GM19328 (cell line): Measurements from ENCODE around the gene MPPED1.

Source experiments
- ATAC-seq: cut with Tn5 transposase; IDR thresholded peaks from one replicate; pipeline ENCODE4 v1.9.1; 2021; ENCODE audit warnings: mild to moderate bottlenecking, moderate library complexity; ENCODE audit not compliant: unreplicated experiment

The MPPED1 gene

GRCh38 chr22:43535741-43536140, 123.9 kb downstream of the MPPED1 start:
- ATAC-seq, result no peak

DNA sequence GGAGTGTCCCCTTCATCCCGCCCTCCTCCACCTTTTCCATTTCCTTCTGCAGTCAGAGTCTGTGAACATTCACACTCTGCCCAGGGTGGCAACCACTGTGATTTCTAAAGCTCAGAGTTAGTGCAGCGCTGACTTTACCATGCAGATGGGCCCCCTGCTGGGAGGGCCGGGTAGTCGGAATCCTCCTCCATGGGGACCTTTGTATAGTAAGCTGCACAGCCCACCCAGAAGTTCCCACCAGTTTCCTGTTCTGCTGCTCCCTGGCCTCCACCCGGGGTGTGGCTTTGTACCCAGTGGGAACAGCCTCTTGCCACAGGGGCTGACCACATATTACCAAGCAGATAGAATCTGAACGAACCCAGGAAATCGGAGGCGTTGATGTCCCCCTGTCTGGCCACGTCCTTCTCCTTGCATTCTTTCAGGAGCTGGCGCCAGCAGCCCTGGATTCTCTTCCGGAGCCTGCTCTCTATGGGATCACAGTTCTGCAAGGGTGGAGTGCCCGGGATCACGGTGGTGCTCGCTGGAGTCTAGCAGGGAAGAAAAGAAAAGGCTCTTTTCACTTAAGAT, 125.3 kb downstream of the MPPED1 start:
- no peak for ATAC-seq

GRCh38 chr22:43539572-43540528, 128.0 kb downstream of the MPPED1 start:
- ATAC-seq, result no peak

GRCh38 chr22:43540529-43540923, 128.7 kb downstream of the MPPED1 start:
- no peak for ATAC-seq

DNA sequence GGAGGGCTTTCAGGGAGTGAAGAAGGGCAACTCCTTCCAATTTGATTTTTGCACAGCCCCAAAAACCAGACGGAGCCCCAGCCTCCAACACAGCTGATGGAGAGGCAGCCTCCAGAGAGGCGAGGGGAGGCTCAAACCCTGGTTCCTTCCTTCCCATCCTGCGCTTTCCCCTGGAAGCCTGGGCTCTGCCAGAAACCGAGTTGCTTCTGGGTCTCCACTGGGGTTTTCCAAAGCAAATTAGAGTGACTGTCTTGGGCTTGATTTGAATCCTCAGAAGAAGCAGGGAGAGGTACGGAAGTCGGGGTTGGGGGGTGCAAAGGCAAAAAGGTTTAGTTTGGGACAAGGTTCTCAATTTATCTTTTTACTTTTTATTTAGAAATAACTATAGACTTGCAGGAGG, 129.2 kb downstream of the MPPED1 start:
- ATAC-seq, result no peak

DNA sequence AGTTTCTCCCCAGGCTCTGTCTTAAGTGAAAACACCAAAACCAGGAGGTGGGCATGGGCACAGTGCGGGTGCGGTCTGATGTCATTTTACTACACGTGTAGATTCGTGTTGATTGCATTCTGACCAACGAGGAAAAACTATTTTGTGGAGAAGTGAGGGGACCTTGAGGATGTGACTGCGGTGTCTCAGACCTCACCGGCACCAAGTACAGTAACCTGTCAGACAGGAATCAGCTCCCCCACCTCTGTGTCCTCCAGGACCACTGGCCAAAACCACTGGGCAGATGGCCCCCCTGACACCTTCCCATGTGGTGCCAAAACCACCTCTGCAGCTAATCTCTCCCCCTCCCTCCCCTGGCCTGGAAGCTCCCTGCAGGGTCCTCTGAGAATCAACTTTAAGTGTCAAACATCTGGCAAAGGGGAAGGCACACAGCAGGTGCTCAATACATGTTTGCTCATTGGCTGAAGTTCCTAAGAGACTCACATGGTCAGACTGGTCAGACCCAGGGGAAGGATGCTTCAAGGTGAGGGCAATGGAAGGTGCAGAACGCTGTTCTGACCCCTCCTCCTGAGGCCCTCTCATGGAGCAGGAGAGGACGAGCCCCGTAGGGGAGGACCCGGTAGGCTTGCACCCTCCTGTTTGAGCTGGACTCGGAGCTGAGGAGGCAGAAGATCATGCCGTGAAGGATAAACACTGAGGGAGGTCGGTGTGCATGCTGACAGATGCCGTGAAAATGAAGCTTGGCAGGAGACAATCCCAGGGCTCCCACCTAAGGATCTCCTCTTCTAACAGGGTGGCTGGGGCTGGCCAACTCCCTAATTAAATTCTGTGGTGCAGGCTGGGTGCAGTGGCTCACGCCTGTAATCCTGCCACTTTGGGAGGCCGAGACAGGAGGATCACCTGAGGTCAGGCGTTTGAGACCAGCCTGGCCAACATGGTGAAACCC, 129.9 kb downstream of the MPPED1 start:
- ATAC-seq, result no peak

- ATAC-seq, result no peak
Measured at GRCh38 chr22:43542681-43543521, 131.1 kb downstream of the MPPED1 start.

DNA sequence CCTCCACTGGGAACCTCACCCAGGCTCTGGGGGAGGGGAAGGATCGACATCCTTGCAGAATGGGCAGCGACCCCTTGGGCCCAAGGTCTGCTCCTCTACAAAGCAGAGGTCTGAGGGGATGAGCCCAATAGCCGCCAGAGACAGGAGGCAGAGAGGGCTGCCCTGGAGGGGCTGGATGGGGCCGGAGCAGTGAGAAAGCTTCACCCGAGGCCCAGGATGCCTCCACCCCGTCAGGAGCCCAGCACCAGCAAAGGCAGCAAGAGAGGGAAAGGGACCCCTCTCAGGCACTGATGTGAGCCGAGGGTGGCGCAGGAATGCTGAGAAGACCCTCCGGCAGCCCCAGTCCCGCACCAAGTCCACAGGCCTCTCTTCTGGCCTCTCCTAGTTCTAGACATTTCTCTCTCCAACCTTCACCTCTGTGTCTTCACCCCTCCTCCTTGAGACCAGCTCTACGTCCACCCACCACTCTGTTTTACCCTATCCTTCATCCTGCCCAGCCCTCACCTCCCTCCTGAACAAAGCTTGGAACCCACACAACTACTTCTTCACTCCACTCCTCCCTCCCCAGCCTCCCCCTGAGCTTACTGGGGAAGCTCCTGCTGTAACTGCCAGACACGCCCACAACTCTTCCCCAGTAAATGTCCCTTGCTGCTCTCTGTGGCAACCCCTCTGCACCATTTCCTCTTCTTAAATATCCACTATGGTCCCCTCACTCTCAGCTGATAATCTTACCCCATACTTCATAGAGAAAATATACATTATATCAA, 131.9 kb downstream of the MPPED1 start:
- ATAC-seq, result no peak

- ATAC-seq, result no peak
Measured at GRCh38 chr22:43544289-43544673, 132.5 kb downstream of the MPPED1 start.

GRCh38 chr22:43546186-43546585, 134.4 kb downstream of the MPPED1 start:
- no peak for ATAC-seq

- no peak for ATAC-seq
Measured at GRCh38 chr22:43550024-43550620, 138.3 kb downstream of the MPPED1 start.

GRCh38 chr22:43550672-43551071, 138.9 kb downstream of the MPPED1 start:
- no peak for ATAC-seq

GRCh38 chr22:43553451-43554258, 141.8 kb downstream of the MPPED1 start:
- ATAC-seq, result no peak

DNA sequence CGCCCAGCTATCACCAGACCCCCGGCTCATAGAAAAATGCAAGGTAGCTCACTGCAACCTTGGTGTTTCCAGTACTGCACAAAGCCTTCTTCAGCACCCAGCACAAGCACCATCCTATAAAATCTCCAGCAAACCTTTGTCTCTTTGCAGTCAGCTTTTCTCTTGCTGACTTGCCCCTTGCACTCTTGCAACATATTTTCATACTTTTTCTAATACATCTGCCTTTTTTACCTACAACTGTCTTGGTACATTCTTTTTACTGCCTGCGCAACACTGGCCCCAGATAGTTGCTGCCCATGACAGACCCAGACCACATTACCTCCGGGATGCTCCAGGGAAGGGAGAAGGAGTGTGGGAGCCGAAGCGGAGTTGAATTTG, 142.4 kb downstream of the MPPED1 start:
- no peak for ATAC-seq

DNA sequence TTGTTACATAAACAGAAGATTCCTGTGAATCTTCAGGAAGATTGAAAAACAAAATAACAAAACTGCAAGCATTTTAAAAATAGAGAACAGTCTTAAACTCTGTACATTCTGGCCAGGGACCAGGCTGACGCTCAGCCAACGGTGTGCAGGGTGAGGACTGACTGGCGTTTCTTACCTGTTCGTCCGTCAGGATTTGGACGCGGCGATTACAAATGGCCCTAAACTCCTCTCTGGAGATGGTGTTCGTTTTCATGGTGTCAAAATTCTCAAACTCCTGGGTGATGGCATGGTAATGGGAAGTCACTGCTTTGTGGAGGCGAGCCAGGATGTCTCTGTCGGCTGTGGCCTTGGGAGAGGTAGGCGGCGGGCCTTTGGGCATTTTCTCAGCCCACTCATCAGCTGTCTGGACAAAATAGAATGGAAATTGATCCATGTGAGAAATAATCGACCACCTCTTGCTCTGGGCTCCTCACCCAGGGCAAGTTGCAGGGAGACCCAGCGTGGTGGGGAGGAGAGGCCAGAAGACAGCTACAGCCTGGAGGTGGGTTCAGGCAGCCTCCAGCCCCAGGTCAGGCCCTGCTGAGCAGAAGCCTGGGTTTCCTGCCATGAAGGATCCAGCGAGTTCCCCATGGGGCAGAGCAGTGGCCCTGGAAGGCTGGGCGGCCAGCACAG, 143.0 kb downstream of the MPPED1 start:
- ATAC-seq, result no peak

DNA sequence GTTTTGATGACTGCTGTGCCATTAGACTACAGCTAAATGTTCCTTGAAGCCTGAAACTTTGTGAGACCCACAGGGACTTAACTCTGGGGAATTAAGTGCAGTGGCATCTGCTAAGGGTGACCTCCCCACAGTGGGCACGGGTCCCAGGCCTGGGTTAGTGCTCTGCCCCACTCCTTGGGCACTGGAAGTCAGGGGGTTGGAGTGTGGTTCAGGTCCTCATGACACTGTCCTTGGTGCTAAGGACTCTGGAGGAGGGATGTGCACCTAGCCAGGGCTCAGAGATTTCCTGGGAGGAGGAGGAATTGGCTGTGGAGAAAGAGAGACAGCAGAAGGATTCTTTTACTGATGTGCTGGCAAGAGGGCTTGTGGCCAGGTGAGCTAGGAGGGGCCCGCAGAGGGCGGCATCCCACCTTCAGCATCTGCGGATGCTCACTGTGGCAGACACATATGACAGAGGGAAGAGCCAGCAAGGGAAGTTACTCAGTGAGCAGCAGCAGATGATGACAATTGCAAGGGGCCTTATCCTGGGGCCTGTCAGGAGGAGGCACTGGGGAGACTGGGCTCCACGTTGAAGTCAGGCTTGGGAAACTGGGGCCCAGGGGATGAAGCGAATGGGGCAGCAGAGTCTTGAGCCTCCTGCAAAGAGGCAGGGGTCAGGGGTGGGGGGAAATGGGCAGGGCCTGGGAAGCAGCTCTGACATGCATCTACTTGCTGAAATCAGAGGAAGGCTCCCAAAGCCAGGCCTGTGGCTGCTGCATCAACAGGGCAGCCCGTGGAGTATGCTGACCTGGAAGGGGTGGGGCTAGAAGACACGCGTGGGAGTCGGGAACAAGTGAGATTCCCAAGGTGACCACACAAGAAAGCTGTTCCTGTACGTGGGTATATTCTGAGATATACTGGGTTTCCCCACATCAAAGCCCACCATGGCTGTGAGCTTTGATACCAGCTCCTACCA, 144.0 kb downstream of the MPPED1 start:
- no peak for ATAC-seq
